Measurements from ENCODE around the gene ARHGEF28. TPM values are rescaled to one million over a fixed set of nuclear protein-coding genes. Genes with fewer than 3 reads are reported as not detected.

ARHGEF28 gene
- total RNA-seq, 1 donor from 2014 or later, result 0.93 TPM

DNA sequence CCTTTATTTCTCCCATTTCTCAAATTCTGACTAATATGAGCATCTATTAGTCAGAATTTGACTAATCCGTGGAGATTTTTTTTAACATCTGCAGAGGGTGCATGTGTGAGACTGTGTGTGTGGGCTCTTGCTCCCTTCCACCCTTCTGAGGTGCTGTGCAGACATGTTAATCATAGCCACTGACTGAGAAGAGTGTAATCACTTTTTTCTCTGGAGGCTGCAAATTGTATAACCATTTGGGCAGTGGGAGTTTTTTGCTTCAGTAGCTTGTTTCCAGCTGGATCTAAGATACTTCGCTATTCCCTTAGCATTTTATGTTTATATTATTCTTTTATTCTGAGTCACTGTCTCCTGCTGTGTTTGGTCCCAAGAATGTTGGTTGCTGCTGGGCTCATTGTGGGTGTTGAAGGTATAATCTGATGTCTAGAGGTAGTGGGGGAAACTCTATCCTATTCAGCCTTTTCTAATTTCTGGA lies 66.2 kb downstream of the ARHGEF28 start:
- peaks cover 28% of the 10 kb centered on the region for H3K4me1 Mint-ChIP-seq
- no peak for TF ChIP-seq CTCF (conservative IDR thresholded peaks at IDR 0.05)
- no peak for DNase-seq (ENCODE audit: low read depth, low spot score)
- no peak overlapping the region for H3K27ac Mint-ChIP-seq (ENCODE audit: unreplicated experiment)
- no peaks in the 10 kb centered on the region for H3K36me3 Mint-ChIP-seq (ENCODE audit: low read depth)
- no peaks in the 10 kb centered on the region for H3K27me3 Mint-ChIP-seq (ENCODE audit: low read depth)
- no peak overlapping the region for H3K4me3 Mint-ChIP-seq
- peaks cover 4% of the 10 kb centered on the region for H3K9me3 Mint-ChIP-seq

- H3K36me3 Mint-ChIP-seq (ENCODE audit: low read depth), result no peaks in the 10 kb centered on the region
- H3K4me3 Mint-ChIP-seq, result no peak overlapping the region
- peaks cover 28% of the 10 kb centered on the region for H3K4me1 Mint-ChIP-seq
- DNase-seq (ENCODE audit: low read depth, low spot score), result no peak
- H3K9me3 Mint-ChIP-seq, result peaks cover 4% of the 10 kb centered on the region
- no peak for TF ChIP-seq CTCF (conservative IDR thresholded peaks at IDR 0.05)
- H3K27me3 Mint-ChIP-seq (ENCODE audit: low read depth), result no peaks in the 10 kb centered on the region
- H3K27ac Mint-ChIP-seq (ENCODE audit: unreplicated experiment), result no peak overlapping the region
Observed at GRCh38 chr5:73692981-73693380, 67.0 kb downstream of the ARHGEF28 start.

GRCh38 chr5:73693573-73694061 lies 67.6 kb downstream of the ARHGEF28 start:
- no peak overlapping the region for H3K4me3 Mint-ChIP-seq
- no peak overlapping the region for H3K27ac Mint-ChIP-seq (ENCODE audit: unreplicated experiment)
- peaks cover 28% of the 10 kb centered on the region for H3K4me1 Mint-ChIP-seq
- DNase-seq (ENCODE audit: low read depth, low spot score), result no peak
- peaks cover 3% of the 10 kb centered on the region for H3K27me3 Mint-ChIP-seq (ENCODE audit: low read depth)
- TF ChIP-seq CTCF (conservative IDR thresholded peaks at IDR 0.05), result peak; percentile 67
- H3K9me3 Mint-ChIP-seq, result peaks cover 4% of the 10 kb centered on the region
- H3K36me3 Mint-ChIP-seq (ENCODE audit: low read depth), result no peaks in the 10 kb centered on the region

- H3K4me1 Mint-ChIP-seq, result peaks cover 28% of the 10 kb centered on the region
- no peak overlapping the region for H3K27ac Mint-ChIP-seq (ENCODE audit: unreplicated experiment)
- no peak for TF ChIP-seq CTCF (conservative IDR thresholded peaks at IDR 0.05)
- H3K9me3 Mint-ChIP-seq, result peaks cover 4% of the 10 kb centered on the region
- H3K4me3 Mint-ChIP-seq, result no peak overlapping the region
- DNase-seq (ENCODE audit: low read depth, low spot score), result no peak
- peaks cover 8% of the 10 kb centered on the region for H3K27me3 Mint-ChIP-seq (ENCODE audit: low read depth)
- H3K36me3 Mint-ChIP-seq (ENCODE audit: low read depth), result no peaks in the 10 kb centered on the region
Observed at GRCh38 chr5:73694089-73694488, 68.1 kb downstream of the ARHGEF28 start.

DNA sequence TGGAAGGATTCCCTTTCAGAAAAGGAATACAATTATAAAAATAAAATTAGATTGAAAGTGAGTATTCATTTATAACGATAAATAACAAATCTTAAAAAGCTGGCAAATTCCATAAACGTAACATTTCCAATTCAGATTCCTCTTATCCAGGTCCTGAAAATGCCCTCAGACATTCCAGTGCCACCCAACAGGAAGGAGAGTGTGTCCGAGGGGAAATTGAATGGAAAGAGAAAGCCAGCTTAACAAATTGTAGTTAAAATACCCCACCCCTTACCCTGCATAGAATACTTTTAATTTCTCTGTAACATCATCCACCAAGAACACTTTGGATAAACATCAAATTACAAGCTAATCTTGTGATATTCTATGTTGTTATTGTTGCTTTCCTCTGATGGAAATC lies 72.0 kb downstream of the ARHGEF28 start:
- Mint-ChIP-seq H3K4me3 (no peak overlapping the region), H3K27me3 (ENCODE audit: low read depth) (peaks cover 12% of the 10 kb centered on the region), H3K36me3 (ENCODE audit: low read depth) (no peaks in the 10 kb centered on the region), H3K4me1 (peaks cover 27% of the 10 kb centered on the region), H3K27ac (ENCODE audit: unreplicated experiment) (no peak overlapping the region), H3K9me3 (peaks cover 4% of the 10 kb centered on the region)
- no peak for TF ChIP-seq CTCF (conservative IDR thresholded peaks at IDR 0.05)
- DNase-seq (ENCODE audit: low read depth, low spot score), result no peak

Measured in neural crest cell (in vitro differentiated cells).